Liver (tissue), 3 donors: Measurements from ENCODE around the gene HOXA1.

Experiments
- CTCF ChIP-seq: fragments of 150-350 bp; IDR thresholded peaks from 2 replicates; pipeline ENCODE4 v1.5.1; 2017; ENCODE audit warnings: improper control_type of control experiment, low read depth, low read length; ENCODE audit not compliant: missing input control
- HNF4A ChIP-seq, 2 donors: conservative IDR thresholded peaks; 2 replicates each; pipeline ENCODE4 v1.6.1; 2016; ENCODE audit warnings: antibody characterized with exemption in 2 of 2, mild to moderate bottlenecking in 2 of 2
- MAX ChIP-seq: IDR thresholded peaks from 2 replicates; pipeline ENCODE4 v1.6.1; 2016; ENCODE audit warnings: antibody characterized with exemption
- RAD21 ChIP-seq, 2 donors: IDR thresholded peaks; 2 replicates each; pipeline ENCODE4 v1.6.1; 2016; ENCODE audit warnings: antibody characterized with exemption in 2 of 2, mild to moderate bottlenecking in 2 of 2
- donor health status: healthy.
- donor health status: healthy.

- TF ChIP-seq CTCF (no peak), MAX (no peak), HNF4A (conservative IDR thresholded peaks at IDR 0.05) (no peak), RAD21 (IDR thresholded peaks at IDR 0.05) (no peak)
Measured at GRCh38 chr7:27111042-27111750, 15.4 kb upstream of the HOXA1 start.
